Caco-2 (cell line): ENCODE data around the gene CPNE6. TPM values are rescaled to one million over a fixed set of nuclear protein-coding genes. Genes with fewer than 3 reads are reported as not detected.

ENCODE experiments used
- BruUV-seq: library from RNA; stranded (reverse); fragments of 400-500 nt; replicated peaks from 2 replicates; lab custom pipeline; 2021; lab: Mats Ljungman, UMichigan
- CTCF ChIA-PET: fragments of 300-600 bp; sonication (Branson Sonifier 250); formaldehyde crosslinking; loops from one replicate; lab custom pipeline; 2022; ENCODE audit warnings: antibody characterized with exemption; lab: Charles Lee
- POLR2A ChIA-PET: fragments of 300-600 bp; sonication (Branson Sonifier 250); formaldehyde crosslinking; loops from one replicate; lab custom pipeline; 2022; ENCODE audit warnings: antibody characterized with exemption; lab: Charles Lee
- DNase-seq, 2 experiments: peaks; one replicate each; pipeline versions ENCODE4 v3.0.0 to v3.0.0-alpha.2; 2020 to 2022
- H3K27me3 ChIP-seq: replicated peaks from 2 replicates; pipeline ENCODE4 v1.6.0; 2011; ENCODE audit warnings: low read length; ENCODE audit not compliant: control insufficient read depth, insufficient read depth
- H3K36me3 ChIP-seq: 2 replicates; pipeline ENCODE4 v1.5.1; 2011; ENCODE audit warnings: low read length; ENCODE audit not compliant: control insufficient read depth, insufficient read depth
- H3K4me1 ChIP-seq: fragments of 250-450 bp; sonication (Bioruptor Pico); 2 replicates; pipeline ENCODE4 v1.5.1; 2020; ENCODE audit warnings: mild to moderate bottlenecking
- H3K4me3 ChIP-seq: 2 replicates; pipeline ENCODE4 v1.5.1; 2011; ENCODE audit warnings: low read depth, mild to moderate bottlenecking, control low read depth, low read length
- H3K9me3 ChIP-seq: fragments of 250-450 bp; sonication (Bioruptor Pico); 2 replicates; pipeline ENCODE4 v1.5.1; 2020; ENCODE audit warnings: mild to moderate bottlenecking, moderate library complexity
- H3K27ac Mint-ChIP-seq: one replicate; pipeline ENCODE4 v1.8.0; 2022; ENCODE audit warnings: mixed read lengths; ENCODE audit not compliant: unreplicated experiment
- H3K27me3 Mint-ChIP-seq: one replicate; pipeline ENCODE4 v1.8.0; 2022; ENCODE audit warnings: mixed read lengths; ENCODE audit not compliant: insufficient read depth, unreplicated experiment
- H3K36me3 Mint-ChIP-seq: one replicate; pipeline ENCODE4 v1.8.0; 2022; ENCODE audit warnings: mild to moderate bottlenecking, mixed read lengths; ENCODE audit not compliant: insufficient read depth, unreplicated experiment
- H3K4me1 Mint-ChIP-seq: one replicate; pipeline ENCODE4 v1.8.0; 2022; ENCODE audit warnings: low read depth, mixed read lengths; ENCODE audit not compliant: unreplicated experiment
- H3K4me3 Mint-ChIP-seq: one replicate; pipeline ENCODE4 v1.8.0; 2022; ENCODE audit warnings: mild to moderate bottlenecking, moderate library complexity, mixed read lengths; ENCODE audit not compliant: unreplicated experiment
- H3K9me3 Mint-ChIP-seq: one replicate; pipeline ENCODE4 v1.8.0; 2022; ENCODE audit warnings: mixed read lengths; ENCODE audit not compliant: unreplicated experiment
- CTCF ChIP-seq, 2 experiments: fragments of 200-600 bp in 1 of 2; IDR thresholded peaks; 1 replicate in 1 of 2; 2 replicates in 1 of 2; pipeline versions ENCODE4 v1.5.1 to v1.8.0; 2011 to 2022; ENCODE audit warnings: antibody characterized with exemption in 1 of 2, control low read depth in 1 of 2, inconsistent platforms in 1 of 2, low read depth in 1 of 2, low read length in 1 of 2, mild to moderate bottlenecking in 1 of 2, moderate library complexity in 1 of 2; ENCODE audit not compliant: insufficient read depth in 1 of 2, severe bottlenecking in 1 of 2, unreplicated experiment in 1 of 2
- intact Hi-C: fragments of 100-400 bp; cut with micrococcal nuclease; formaldehyde crosslinking; loops from one replicate; pipeline ENCODE4 v1.10.0; 2022; ENCODE audit not compliant: unreplicated experiment
- total RNA-seq: library from RNA; stranded (reverse); gene quantifications from 2 replicates; pipeline ENCODE4 v1.2.3, GENCODE V29; 2022

The CPNE6 gene
- total RNA-seq, 1 experiment from 2014 or later = not detected

DNA sequence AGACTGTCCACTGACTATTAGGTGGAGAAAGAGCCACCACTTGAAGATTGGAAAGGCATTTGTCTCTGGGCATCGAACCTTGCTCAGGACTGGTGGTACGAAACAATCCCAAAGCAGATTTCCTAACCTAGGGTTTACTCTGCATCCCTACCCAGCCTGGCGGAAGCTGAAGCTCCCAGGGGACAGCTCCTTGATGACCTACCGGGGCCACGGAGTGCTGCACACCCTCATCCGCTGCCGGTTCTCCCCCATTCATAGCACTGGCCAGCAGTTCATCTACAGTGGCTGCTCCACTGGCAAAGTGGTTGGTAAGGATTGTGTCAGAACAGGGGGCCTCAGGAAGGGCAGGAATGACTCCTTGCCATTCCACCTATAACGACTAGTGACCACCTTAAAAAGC is 49.8 kb downstream of the CPNE6 start:
- no peak for TF ChIP-seq CTCF (IDR thresholded peaks at IDR 0.05; ENCODE audit: insufficient read depth in 1 of 2, low read depth in 1 of 2, low read length in 1 of 2, severe bottlenecking in 1 of 2, unreplicated experiment in 1 of 2)
- peaks cover 6% of the 10 kb centered on the region for H3K36me3 ChIP-seq
- BruUV-seq = no TSS peak
- H3K36me3 Mint-ChIP-seq = peaks cover 22% of the 10 kb centered on the region
- no peaks in the 10 kb centered on the region for H3K9me3 ChIP-seq
- H3K4me1 Mint-ChIP-seq = peaks cover under 1% of the 10 kb centered on the region
- intact Hi-C loops = no loop called here
- no peaks in the 10 kb centered on the region for H3K4me1 ChIP-seq
- no peaks in the 10 kb centered on the region for H3K9me3 Mint-ChIP-seq
- H3K27me3 ChIP-seq = no peaks in the 10 kb centered on the region
- ChIA-PET CTCF (no interaction called here), POLR2A (no interaction called here)
- H3K4me3 ChIP-seq = no peak overlapping the region
- H3K4me3 Mint-ChIP-seq = no peak overlapping the region
- DNase-seq = no peak
- no peak overlapping the region for H3K27ac Mint-ChIP-seq
- no peaks in the 10 kb centered on the region for H3K27me3 Mint-ChIP-seq

DNA sequence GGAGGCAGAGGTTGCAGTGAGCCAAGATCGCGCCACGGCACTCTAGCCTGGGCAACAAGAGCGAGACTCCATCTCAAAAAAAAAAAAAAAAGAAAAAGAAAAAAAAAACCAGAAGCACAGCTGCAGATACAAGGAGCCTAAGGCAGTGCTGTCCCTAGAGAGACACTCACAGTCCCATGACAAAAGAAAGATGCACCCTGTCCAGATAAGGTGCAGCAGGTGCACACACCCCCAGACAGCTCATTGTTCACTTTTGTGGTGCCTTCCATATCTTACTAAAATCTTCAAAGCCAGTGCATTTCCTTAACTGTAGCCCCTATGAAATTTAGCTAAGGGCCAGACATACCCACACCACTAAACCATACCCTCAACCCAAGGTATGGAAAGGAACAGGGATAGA is 51.1 kb downstream of the CPNE6 start:
- Mint-ChIP-seq H3K27ac (no peak overlapping the region), H3K36me3 (peaks cover 14% of the 10 kb centered on the region), H3K4me1 (no peaks in the 10 kb centered on the region), H3K4me3 (no peak overlapping the region), H3K9me3 (no peaks in the 10 kb centered on the region), H3K27me3 (no peaks in the 10 kb centered on the region)
- no peak for TF ChIP-seq CTCF (IDR thresholded peaks at IDR 0.05; ENCODE audit: insufficient read depth in 1 of 2, low read depth in 1 of 2, low read length in 1 of 2, severe bottlenecking in 1 of 2, unreplicated experiment in 1 of 2)
- intact Hi-C loops = no loop called here
- no peak for DNase-seq
- Histone ChIP-seq H3K27me3 (no peaks in the 10 kb centered on the region), H3K4me3 (no peak overlapping the region), H3K36me3 (peaks cover 6% of the 10 kb centered on the region), H3K4me1 (no peaks in the 10 kb centered on the region), H3K9me3 (no peaks in the 10 kb centered on the region)
- POLR2A ChIA-PET = no interaction called here
- CTCF ChIA-PET = no interaction called here
- BruUV-seq = no TSS peak

- intact Hi-C loops = no loop called here
- H3K9me3 Mint-ChIP-seq = no peaks in the 10 kb centered on the region
- Histone ChIP-seq H3K9me3 (no peaks in the 10 kb centered on the region), H3K4me1 (no peaks in the 10 kb centered on the region), H3K36me3 (peaks cover 6% of the 10 kb centered on the region), H3K27me3 (no peaks in the 10 kb centered on the region), H3K4me3 (no peak overlapping the region)
- H3K4me3 Mint-ChIP-seq = no peak overlapping the region
- no peak for DNase-seq
- ChIA-PET CTCF (no interaction called here), POLR2A (no interaction called here)
- no peak overlapping the region for H3K27ac Mint-ChIP-seq
- no peaks in the 10 kb centered on the region for H3K4me1 Mint-ChIP-seq
- H3K27me3 Mint-ChIP-seq = no peaks in the 10 kb centered on the region
- BruUV-seq = no TSS peak
- peaks cover 14% of the 10 kb centered on the region for H3K36me3 Mint-ChIP-seq
- TF ChIP-seq CTCF (IDR thresholded peaks at IDR 0.05; ENCODE audit: insufficient read depth in 1 of 2, low read depth in 1 of 2, low read length in 1 of 2, severe bottlenecking in 1 of 2, unreplicated experiment in 1 of 2) = no peak
These were observed 51.5 kb downstream of the CPNE6 start for GRCh38 chr14:24122898-24123297.
